ENCODE measurements around the gene RELA. TPM values are rescaled to one million over a fixed set of nuclear protein-coding genes. Genes with fewer than 3 reads are reported as not detected.
"Not testable (repeated sequence)": the region's sequence is repeated elsewhere in the genome, so short reads cannot be mapped to it uniquely, and the experiment has no call there.

The RELA gene
- total and polyA plus RNA-seq, 3 experiments from 2014 or later, result 76.0 to 89.7 (median 87.3) TPM

DNA sequence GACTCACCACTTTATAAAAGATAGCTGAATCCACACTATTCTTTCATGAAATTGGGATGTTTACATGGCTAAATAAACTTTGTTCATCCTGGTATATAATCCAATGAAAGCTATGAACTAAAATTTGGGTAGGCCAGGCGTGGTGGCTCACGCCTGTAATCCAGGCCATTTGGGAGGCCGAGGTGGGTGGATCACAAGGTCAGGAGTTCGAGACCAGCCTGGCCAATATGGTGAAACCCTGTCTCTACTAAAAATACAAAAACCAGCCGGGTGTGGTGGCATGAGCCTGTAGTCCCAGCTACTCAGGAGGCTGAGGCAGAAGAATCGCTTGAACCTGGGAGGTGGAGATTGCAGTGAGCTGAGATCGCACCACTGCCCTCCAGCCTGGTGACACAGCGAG is 29.1 kb upstream of the RELA start:
- not testable (repeated sequence) for H3K27ac Mint-ChIP-seq; H3K9me3 Mint-ChIP-seq; H3K4me1 Mint-ChIP-seq; H3K36me3 Mint-ChIP-seq; H3K36me3 ChIP-seq (ENCODE audit: insufficient read depth, low read length); H3K4me3 ChIP-seq (ENCODE audit: low read length); H3K27me3 Mint-ChIP-seq; H3K27me3 ChIP-seq (ENCODE audit: insufficient read depth, low read length, poor library complexity, severe bottlenecking); H3K9me3 ChIP-seq (ENCODE audit: low read length); DNase-seq; H3K4me1 ChIP-seq (ENCODE audit: insufficient read depth, low read length); H3K4me3 Mint-ChIP-seq
- ChIA-PET CTCF (interaction anchor here (1.0 kb wide), 1 partner anchor 26 kb away, joined by 4 read pairs; no protein-coding TSS in a partner anchor), POLR2A (interaction anchor here (0.6 kb wide), 1 partner anchor 94 kb away, joined by 3 read pairs; no protein-coding TSS in a partner anchor)
- peak overlapping the region; percentile 48 for H3K27ac ChIP-seq (ENCODE audit: low read depth, low read length)

- Mint-ChIP-seq H3K9me3 (no peaks in the 10 kb centered on the region), H3K27ac (no peak overlapping the region), H3K4me3 (no peak overlapping the region), H3K27me3 (peaks cover 6 to 19% of the 10 kb centered on the region in 2 donors), H3K4me1 (no peaks in the 10 kb centered on the region), H3K36me3 (no peaks in the 10 kb centered on the region)
- CTCF ChIA-PET, result no interaction called here
- Histone ChIP-seq H3K27me3 (ENCODE audit: insufficient read depth, low read length, poor library complexity, severe bottlenecking) (no peaks in the 10 kb centered on the region), H3K9me3 (ENCODE audit: low read length) (no peaks in the 10 kb centered on the region), H3K27ac (ENCODE audit: low read depth, low read length) (no peak overlapping the region), H3K4me1 (ENCODE audit: insufficient read depth, low read length) (no peaks in the 10 kb centered on the region), H3K4me3 (ENCODE audit: low read length) (no peak overlapping the region), H3K36me3 (ENCODE audit: insufficient read depth, low read length) (no peaks in the 10 kb centered on the region)
- POLR2A ChIA-PET, result no interaction called here
- no peak for DNase-seq
These were observed 23.3 kb upstream of the RELA start for GRCh38 chr11:65685981-65686380.

DNA sequence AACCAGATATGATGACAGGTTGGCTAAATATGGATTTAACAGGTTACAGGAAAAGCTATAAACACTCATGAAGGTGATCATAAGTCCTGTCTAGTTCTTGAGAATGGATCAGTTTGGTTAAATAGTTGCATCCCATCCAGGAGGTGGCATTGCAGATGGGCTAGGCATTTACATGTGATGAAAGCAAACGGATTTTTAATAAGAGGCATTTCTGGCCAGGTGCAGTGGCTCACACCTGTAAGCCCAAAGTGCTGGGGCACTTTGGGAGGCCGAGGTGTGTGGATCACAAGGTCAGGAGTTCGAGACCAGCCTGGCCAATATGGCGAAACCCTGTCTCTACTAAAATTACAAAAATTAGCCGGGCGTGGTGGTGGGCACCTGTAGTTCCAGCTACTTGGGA is 20.8 kb upstream of the RELA start:
- H3K4me1 ChIP-seq (ENCODE audit: insufficient read depth, low read length); H3K4me3 Mint-ChIP-seq; DNase-seq; H3K27ac Mint-ChIP-seq; H3K36me3 ChIP-seq (ENCODE audit: insufficient read depth, low read length); H3K4me1 Mint-ChIP-seq; H3K36me3 Mint-ChIP-seq; POLR2A ChIA-PET; H3K4me3 ChIP-seq (ENCODE audit: low read length); H3K9me3 ChIP-seq (ENCODE audit: low read length); H3K27ac ChIP-seq (ENCODE audit: low read depth, low read length); H3K9me3 Mint-ChIP-seq; H3K27me3 ChIP-seq (ENCODE audit: insufficient read depth, low read length, poor library complexity, severe bottlenecking): not testable (repeated sequence)
- H3K27me3 Mint-ChIP-seq, result peaks cover 6 to 16% of the 10 kb centered on the region in 2 donors
- CTCF ChIA-PET, result interaction anchor here (0.9 to 1.3 kb wide), 2 partner anchors 125 to 143 kb away, joined by 3 read pairs; no protein-coding TSS in a partner anchor

DNA sequence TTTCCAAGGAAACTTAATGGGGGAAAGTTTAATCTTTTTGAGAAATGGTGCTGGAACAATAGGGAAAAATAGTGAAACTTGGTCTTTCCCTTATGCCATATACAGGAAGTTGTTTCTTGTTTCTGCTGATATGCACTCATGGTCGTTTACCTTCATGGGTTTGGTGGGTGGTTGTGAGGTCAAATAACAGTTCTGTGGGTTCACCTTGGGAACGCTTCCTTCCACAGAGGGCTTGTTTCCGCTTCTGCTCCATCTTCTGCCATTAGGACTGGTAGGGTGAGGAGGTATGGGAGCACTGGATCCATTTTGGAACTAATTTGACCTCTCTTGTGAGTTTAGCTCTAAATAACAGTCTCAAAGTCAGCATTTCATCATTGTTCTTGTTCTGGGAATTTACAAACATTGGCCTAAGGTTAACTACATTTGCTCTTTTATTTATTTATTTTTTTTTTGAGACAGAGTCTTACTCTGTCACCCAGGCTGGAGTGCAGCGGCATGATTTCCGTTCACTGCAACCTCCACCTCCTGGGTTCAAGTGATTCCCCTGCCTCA is 17.6 kb upstream of the RELA start:
- Histone ChIP-seq H3K4me1 (ENCODE audit: insufficient read depth, low read length) (no peaks in the 10 kb centered on the region), H3K9me3 (ENCODE audit: low read length) (no peaks in the 10 kb centered on the region), H3K27me3 (ENCODE audit: insufficient read depth, low read length, poor library complexity, severe bottlenecking) (no peaks in the 10 kb centered on the region), H3K36me3 (ENCODE audit: insufficient read depth, low read length) (no peaks in the 10 kb centered on the region), H3K27ac (ENCODE audit: low read depth, low read length) (no peak overlapping the region), H3K4me3 (ENCODE audit: low read length) (no peak overlapping the region)
- Mint-ChIP-seq H3K27ac (no peak overlapping the region), H3K4me3 (no peak overlapping the region), H3K27me3 (peaks cover 2 to 13% of the 10 kb centered on the region in 2 donors), H3K9me3 (no peaks in the 10 kb centered on the region), H3K36me3 (no peaks in the 10 kb centered on the region), H3K4me1 (no peaks in the 10 kb centered on the region)
- CTCF ChIA-PET, result no interaction called here
- no peak for DNase-seq
- POLR2A ChIA-PET, result no interaction called here

- Mint-ChIP-seq H3K4me1 (no peaks in the 10 kb centered on the region), H3K9me3 (no peaks in the 10 kb centered on the region), H3K36me3 (no peaks in the 10 kb centered on the region), H3K4me3 (no peak overlapping the region), H3K27ac (no peak overlapping the region), H3K27me3 (no peaks in the 10 kb centered on the region)
- no peaks in the 10 kb centered on the region for H3K4me1 ChIP-seq (ENCODE audit: insufficient read depth, low read length)
- ChIA-PET CTCF (no interaction called here), POLR2A (no interaction called here)
- no peak overlapping the region for H3K27ac ChIP-seq (ENCODE audit: low read depth, low read length)
- no peaks in the 10 kb centered on the region for H3K9me3 ChIP-seq (ENCODE audit: low read length)
- H3K4me3 ChIP-seq (ENCODE audit: low read length), result no peak overlapping the region
- no peaks in the 10 kb centered on the region for H3K27me3 ChIP-seq (ENCODE audit: insufficient read depth, low read length, poor library complexity, severe bottlenecking)
- no peak for DNase-seq
- no peaks in the 10 kb centered on the region for H3K36me3 ChIP-seq (ENCODE audit: insufficient read depth, low read length)
These were observed 10.3 kb upstream of the RELA start for GRCh38 chr11:65672982-65673381.

GRCh38 chr11:65672180-65672860 is 9.6 kb upstream of the RELA start:
- Mint-ChIP-seq H3K36me3 (no peaks in the 10 kb centered on the region), H3K9me3 (no peaks in the 10 kb centered on the region), H3K27ac (no peak overlapping the region), H3K27me3 (no peaks in the 10 kb centered on the region), H3K4me3 (no peak overlapping the region), H3K4me1 (no peaks in the 10 kb centered on the region)
- Histone ChIP-seq H3K36me3 (ENCODE audit: insufficient read depth, low read length) (no peaks in the 10 kb centered on the region), H3K27ac (ENCODE audit: low read depth, low read length) (no peak overlapping the region), H3K9me3 (ENCODE audit: low read length) (no peaks in the 10 kb centered on the region), H3K4me3 (ENCODE audit: low read length) (no peak overlapping the region), H3K4me1 (ENCODE audit: insufficient read depth, low read length) (no peaks in the 10 kb centered on the region), H3K27me3 (ENCODE audit: insufficient read depth, low read length, poor library complexity, severe bottlenecking) (no peaks in the 10 kb centered on the region)
- POLR2A ChIA-PET, result no interaction called here
- CTCF ChIA-PET, result no interaction called here
- no peak for DNase-seq

DNA sequence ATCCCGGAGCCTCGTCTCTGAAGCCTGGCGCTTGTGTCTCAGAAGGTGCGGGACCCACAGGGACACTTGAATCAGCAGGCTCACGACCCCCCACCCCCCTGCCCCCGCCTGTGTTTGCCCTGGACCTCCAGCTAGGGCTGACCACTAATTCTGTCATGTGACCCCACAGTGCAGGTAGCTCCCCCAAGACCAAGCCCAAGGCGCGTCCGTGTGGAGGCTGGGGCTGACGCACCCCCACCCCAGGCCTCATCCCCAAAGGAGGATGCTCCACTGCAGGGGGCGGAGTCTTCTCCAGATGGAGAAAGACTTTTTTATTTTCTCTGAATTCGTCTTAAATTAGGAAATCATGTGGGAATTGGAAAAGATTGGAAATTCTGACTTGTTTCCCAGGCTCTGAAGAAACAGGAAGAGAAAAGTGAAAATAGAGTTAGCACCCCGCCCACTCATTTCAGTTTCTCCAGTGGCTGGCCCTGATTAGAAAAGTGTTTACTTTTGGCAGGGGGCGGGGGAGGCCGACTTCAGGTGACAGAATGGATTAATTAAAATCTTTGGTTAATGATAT is 1.0 kb upstream of the RELA start:
- H3K4me1 ChIP-seq (ENCODE audit: insufficient read depth, low read length), result peaks cover 22% of the 10 kb centered on the region
- H3K4me3 Mint-ChIP-seq, result peak overlapping the region; percentile 88 to 97 (median 90)
- H3K27me3 ChIP-seq (ENCODE audit: insufficient read depth, low read length, poor library complexity, severe bottlenecking), result no peaks in the 10 kb centered on the region
- peaks cover 28% of the 10 kb centered on the region for H3K36me3 ChIP-seq (ENCODE audit: insufficient read depth, low read length)
- H3K4me1 Mint-ChIP-seq, result peaks cover 29 to 45% (median 30%) of the 10 kb centered on the region in 3 donors
- peak in 4 of 5 donors; percentile 31 to 68 (median 38) for DNase-seq
- no peaks in the 10 kb centered on the region for H3K27me3 Mint-ChIP-seq
- H3K9me3 Mint-ChIP-seq, result no peaks in the 10 kb centered on the region
- H3K36me3 Mint-ChIP-seq, result peaks cover 11 to 38% (median 14%) of the 10 kb centered on the region in 3 donors
- H3K4me3 ChIP-seq (ENCODE audit: low read length), result peak overlapping the region; percentile 97
- H3K27ac ChIP-seq (ENCODE audit: low read depth, low read length), result peak overlapping the region; percentile 97
- CTCF ChIA-PET, result interaction anchor here (0.8 to 2.6 kb wide), 5 partner anchors 48 to 154 kb away, joined by 3 to 9 read pairs (median 3); partner anchors contain the start of genes MAP3K11 and PCNX3
- peak overlapping the region; percentile 92 to 99 (median 98) for H3K27ac Mint-ChIP-seq
- POLR2A ChIA-PET, result interaction anchor here (0.6 to 4.1 kb wide), 15 partner anchors 11 to 885 kb away, joined by 3 to 46 read pairs (median 4); partner anchors contain the start of genes FIBP, KAT5, MALAT1 and PCNX3
- no peaks in the 10 kb centered on the region for H3K9me3 ChIP-seq (ENCODE audit: low read length)

GRCh38 chr11:65662247-65662798 is 393 bp downstream of the RELA start:
- POLR2A ChIA-PET, result interaction anchor here (0.7 to 4.1 kb wide), 13 partner anchors 9 to 883 kb away, joined by 3 to 46 read pairs (median 4); partner anchors contain the start of genes AP5B1, FIBP, KAT5 and MAP3K11
- H3K4me1 Mint-ChIP-seq, result peaks cover 35 to 56% (median 36%) of the 10 kb centered on the region in 3 donors
- peak overlapping the region; percentile 97 for H3K4me3 ChIP-seq (ENCODE audit: low read length)
- peaks cover 22% of the 10 kb centered on the region for H3K4me1 ChIP-seq (ENCODE audit: insufficient read depth, low read length)
- H3K36me3 ChIP-seq (ENCODE audit: insufficient read depth, low read length), result peaks cover 42% of the 10 kb centered on the region
- no peaks in the 10 kb centered on the region for H3K9me3 ChIP-seq (ENCODE audit: low read length)
- H3K36me3 Mint-ChIP-seq, result peaks cover 11 to 52% (median 14%) of the 10 kb centered on the region in 3 donors
- no peak for DNase-seq
- H3K27ac Mint-ChIP-seq, result peak overlapping the region; percentile 77 to 99 (median 90)
- H3K27ac ChIP-seq (ENCODE audit: low read depth, low read length), result peak overlapping the region; percentile 97
- no peaks in the 10 kb centered on the region for H3K27me3 Mint-ChIP-seq
- no peaks in the 10 kb centered on the region for H3K9me3 Mint-ChIP-seq
- peak overlapping the region; percentile 83 to 91 (median 86) for H3K4me3 Mint-ChIP-seq
- no peaks in the 10 kb centered on the region for H3K27me3 ChIP-seq (ENCODE audit: insufficient read depth, low read length, poor library complexity, severe bottlenecking)
- CTCF ChIA-PET, result interaction anchor here (1.1 to 2.6 kb wide), 5 partner anchors 9 to 228 kb away, joined by 3 to 9 read pairs (median 4); partner anchors contain the start of genes CCDC85B, MAP3K11 and PCNX3

Measured in CD8-positive, alpha-beta memory T cell (primary cell).